ENCODE data around the gene STK24. TPM values are rescaled to one million over a fixed set of nuclear protein-coding genes. Genes with fewer than 3 reads are reported as not detected.
A peak's percentile ranks its signal among the peaks of the same experiment; 100 is the strongest.

The STK24 gene
- total RNA-seq, 1 experiment from 2014 or later = 93.2 TPM

- peak; percentile 75 for DNase-seq (ENCODE audit: low read depth)
Measured at GRCh38 chr13:98556968-98557631, 19.8 kb downstream of the STK24 start.

DNA sequence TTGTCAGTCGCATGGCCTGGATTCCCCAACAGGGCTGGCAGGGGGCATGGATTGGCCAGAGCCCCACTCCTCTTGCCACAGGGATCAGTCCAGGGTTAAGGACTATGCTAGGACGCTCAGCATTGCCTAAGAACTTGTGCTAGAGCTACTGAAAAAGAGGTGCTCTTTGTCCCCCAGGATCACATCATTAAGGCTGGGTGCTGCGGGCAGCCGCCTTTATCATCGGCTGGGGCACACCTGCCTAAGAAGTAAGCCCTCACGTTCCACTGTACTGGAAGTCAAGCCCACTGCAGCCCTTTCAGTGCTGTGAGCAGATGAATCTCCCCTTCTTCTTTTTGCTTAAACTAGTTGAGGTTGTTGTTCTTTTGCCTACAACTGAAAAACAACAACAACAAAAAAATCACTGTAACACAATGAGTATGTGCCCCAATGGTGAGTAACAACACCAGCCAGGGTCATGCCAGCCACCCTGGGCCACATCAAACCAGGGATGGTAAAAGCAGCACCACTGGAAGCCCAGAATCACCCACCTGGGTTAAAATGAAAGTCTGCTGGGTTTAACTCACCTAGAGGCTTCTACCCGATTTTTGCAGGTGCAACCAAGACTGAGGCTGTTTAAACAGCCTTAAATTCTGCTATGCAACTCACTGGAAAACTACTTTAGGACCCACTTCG, 20.6 kb downstream of the STK24 start:
- DNase-seq (ENCODE audit: low read depth) = no peak

DNA sequence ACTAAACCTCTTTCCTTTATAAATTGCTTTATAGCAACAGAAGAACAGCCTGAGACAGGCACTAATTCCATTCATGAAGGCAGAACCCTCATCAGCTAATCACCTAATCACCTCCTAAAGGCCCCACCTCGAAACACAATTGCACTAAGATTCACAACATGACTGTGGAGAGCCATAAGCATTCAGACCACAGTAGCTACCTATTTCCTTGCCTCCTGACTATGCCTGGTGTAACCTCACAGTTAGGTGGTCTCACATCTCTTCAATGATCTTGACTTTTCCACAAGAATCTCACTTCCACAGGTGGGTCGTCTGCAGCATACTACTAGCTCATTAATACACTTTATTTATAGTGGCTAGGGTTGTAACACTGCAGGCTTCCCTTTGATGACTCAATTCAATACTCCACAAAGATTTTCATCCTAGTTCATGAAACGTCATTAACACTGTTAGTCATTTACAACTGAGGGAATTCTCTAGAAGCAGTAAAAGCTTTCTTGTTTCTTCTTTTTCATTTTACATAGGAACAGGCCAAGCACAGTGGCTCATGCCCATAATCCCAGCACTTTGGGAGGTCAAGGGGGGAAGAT, 27.1 kb downstream of the STK24 start:
- DNase-seq (ENCODE audit: low read depth) = peak; percentile 27

- peak; percentile 79 for DNase-seq (ENCODE audit: low read depth)
Measured at GRCh38 chr13:98549006-98549727, 27.7 kb downstream of the STK24 start.

- DNase-seq (ENCODE audit: low read depth) = no peak
Measured at GRCh38 chr13:98548230-98548629, 28.7 kb downstream of the STK24 start.

- no peak for DNase-seq (ENCODE audit: low read depth)
Measured at GRCh38 chr13:98547455-98547854, 29.5 kb downstream of the STK24 start.

DNA sequence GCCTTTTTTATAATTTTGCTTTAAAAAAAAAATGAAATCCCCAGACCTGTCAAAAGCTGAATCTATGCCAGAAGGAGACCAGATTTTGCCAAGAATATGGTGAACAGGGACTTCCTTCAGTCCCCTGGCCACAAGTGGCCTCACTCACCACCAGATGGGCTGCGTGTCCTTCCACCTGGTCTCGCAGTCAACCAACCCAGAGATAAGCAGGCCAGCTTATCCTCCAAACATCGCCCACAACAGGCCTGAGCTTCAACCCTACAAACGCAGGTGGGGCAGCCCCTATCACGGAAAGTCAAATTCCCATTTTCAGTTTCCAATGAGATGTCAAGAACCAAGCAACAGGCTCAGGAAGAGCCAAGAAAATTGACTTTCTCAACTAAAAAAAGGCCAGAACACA, 30.5 kb downstream of the STK24 start:
- no peak for DNase-seq (ENCODE audit: low read depth)

DNA sequence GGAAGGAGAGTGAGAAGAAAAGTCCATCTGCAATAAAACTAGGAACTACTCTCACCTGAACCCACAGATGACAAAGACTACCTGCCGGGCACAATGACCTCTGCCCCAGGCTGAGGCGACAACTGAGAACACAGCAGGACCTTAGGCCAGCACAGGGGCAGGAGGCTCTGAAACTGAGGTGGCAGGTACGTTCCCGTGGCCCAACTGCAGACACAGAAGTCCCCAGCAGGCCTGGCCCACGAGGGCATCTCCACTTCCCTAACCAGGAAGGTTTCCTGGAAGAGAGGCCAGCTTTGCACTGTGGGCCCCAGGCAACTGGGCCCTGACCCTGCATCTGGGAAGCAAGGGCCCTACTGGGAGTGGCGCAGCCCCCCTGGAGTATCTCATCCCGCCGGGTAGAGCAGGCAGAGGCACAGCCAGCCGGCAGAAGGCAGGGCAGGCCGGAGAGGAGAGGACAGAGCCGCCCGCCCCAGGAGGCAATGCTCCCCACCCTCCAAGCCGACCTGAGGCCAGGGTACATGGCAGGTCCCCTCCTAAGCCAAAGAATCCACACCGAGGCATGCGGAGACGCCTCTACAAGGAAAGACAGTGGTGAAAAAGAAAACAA, 32.7 kb downstream of the STK24 start:
- DNase-seq (ENCODE audit: low read depth) = no peak

DNA sequence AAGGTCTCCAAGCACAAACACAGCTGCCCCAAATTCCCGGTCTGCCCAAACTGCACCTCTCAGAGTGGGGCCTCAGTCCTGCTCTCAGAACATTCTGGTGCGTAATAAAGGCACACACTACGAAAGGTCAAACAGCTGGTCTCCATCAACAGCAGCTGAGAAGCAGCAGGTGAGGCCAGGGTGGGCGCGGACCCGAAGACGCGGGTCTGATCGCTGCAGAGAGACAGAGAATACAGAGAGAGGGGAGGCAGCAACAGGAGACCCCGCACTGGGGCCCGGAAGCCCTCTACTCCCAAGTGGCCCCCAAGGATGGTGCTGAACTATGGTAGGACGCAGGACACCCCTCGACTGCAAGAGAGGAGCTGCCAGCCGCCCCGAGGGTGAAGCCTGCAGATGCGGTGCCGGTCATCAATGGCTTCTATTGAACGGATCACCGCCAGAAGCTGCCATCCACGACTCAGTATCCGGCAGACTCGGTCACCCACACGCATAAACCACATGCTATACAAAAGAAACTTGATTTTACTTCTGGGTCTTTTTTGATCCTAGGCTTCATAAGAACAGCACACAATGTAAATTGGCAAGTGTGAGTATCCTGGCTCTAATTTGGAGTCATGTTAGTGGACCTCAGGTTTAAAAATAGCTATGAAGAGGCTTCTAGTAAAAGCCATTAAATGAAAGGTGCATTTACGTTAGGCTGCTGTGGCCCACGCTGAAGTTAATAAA, 33.4 kb downstream of the STK24 start:
- no peak for DNase-seq (ENCODE audit: low read depth)

- DNase-seq (ENCODE audit: low read depth) = no peak
Measured at GRCh38 chr13:98542568-98543377, 34.1 kb downstream of the STK24 start.

- DNase-seq (ENCODE audit: low read depth) = no peak
Measured at GRCh38 chr13:98541701-98542203, 35.2 kb downstream of the STK24 start.

DNA sequence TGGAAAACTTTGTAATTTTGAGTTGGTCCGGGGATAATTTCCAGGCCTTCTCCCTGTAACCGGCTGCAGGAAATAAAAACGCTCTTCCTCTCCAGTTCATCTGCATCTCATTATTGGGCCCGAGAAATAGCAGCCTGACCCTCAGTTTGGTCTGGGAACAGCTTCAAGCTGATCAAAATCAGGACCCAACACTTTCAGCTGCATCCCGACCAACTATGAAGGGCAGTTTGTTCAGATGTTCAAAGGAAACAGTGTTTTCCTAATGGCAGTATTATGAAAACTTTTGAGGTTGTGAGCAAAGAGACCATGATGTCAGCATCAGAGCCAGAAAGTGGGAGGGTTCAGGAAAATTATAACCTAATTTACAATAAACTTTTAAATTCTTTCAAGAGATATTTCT, 35.7 kb downstream of the STK24 start:
- DNase-seq (ENCODE audit: low read depth) = no peak

DNA sequence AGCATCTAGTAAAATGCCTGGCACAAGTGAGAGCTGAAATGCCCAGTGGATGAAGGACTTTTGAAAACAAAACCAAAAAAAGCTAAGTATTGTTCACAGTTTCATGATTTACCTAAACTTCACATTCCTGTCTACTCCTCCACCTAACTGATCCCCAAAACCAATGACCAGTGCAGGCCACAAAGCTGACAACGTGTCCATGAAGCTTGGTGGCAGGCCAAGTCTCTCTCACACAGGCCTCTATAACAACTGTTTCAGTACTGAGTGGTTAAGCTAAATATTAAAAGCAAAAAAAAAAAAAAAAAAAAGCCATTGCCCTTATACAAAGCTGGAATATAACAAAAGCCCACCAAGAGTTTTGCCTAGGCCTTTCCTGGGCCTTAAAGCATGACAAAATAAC, 36.4 kb downstream of the STK24 start:
- no peak for DNase-seq (ENCODE audit: low read depth)

DNA sequence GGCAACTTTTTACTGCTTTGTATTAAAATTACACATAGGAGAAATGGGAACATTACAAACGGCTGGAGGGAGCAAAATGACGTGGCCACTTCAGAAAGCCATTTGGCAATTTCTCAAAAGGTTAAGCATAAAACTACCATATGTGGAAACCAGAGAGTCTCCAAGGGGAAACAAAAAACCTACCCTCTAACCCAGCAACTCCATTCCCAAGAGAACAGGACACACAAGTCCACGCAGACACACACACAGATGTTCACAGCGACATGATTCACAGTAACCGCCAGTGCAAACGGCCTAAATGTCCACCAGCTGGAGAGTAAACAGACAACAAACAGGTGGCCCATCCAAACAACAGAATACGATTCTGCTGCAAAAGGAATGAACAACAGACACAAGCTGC, 37.2 kb downstream of the STK24 start:
- DNase-seq (ENCODE audit: low read depth) = no peak

DNA sequence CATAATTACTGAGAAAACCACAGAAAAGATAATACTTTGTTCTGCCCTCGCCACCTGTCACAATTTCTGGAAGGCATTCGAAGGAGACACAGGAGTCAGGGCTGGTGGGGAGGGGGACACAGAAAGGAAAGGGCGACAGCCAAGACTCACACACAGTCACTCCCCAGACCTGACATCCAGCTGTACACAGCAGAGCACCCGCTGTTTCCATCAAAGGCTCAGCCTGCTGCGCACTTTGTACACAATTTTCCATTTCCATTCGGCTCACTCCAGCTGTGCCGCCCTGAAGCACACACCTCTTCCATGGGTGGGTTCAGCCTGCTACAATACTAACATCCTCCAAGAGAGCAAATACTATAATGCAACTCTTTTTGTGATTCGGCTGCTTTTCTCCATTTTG, 38.0 kb downstream of the STK24 start:
- no peak for DNase-seq (ENCODE audit: low read depth)

- no peak for DNase-seq (ENCODE audit: low read depth)
Measured at GRCh38 chr13:98537740-98538139, 39.2 kb downstream of the STK24 start.

DNA sequence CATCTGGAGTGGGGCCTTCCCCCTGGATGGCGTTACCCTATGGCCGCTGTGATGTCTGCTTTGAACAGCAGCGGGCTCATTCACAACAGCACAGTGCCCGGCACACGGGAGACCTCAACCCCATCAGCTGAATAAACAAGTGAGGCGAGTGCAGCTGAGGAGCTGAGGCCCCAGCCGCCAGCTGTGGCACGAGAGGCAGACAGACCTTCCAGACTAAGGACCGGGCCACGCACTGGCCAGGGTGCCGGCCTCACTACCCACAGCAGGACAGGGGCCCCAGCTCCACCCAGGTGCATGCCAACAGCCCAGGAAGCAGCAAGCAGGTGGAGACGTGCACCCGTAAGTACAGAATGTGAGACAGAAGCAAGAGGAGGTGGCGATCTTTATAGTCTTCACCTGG, 39.6 kb downstream of the STK24 start:
- DNase-seq (ENCODE audit: low read depth) = no peak

GRCh38 chr13:98536729-98537128, 40.2 kb downstream of the STK24 start:
- no peak for DNase-seq (ENCODE audit: low read depth)

DNA sequence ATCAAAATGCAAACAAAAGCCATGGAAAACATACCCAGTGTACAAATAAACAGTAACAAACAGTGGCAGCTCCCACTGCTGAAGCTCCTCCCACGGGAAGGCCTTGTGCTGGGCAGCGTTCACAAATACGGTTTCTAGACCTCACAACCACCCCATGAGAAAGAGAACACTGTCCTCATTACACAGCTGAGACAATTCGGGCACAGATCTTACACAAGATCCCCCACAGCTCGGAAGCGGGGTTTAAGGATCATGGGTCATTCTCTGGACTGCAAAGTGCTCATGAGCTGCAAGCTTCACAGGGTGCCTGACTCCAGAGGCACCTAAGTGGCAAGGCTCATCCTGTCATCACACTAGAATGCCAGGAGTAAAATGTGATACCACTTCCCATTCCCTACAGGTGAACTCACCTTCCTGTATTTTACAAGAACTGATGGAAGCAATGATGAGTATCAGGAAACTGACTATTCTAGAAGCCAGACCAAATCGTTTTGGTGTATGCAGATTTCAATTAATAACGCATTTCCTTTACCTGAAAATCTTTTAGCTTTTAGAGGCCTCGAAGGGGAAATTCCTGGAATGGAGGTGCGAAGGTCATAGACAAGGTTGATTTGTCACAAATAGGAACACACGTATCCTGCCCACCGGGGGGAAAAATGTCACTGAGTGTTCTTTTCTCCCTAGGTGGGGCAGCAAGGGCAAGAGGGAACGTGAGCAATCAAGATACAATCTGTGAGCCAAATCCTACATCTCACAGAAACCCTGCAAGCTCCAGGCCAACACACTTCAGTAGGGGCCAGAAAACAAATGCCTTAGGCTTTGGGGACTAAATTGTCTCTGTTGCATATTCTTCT, 41.2 kb downstream of the STK24 start:
- DNase-seq (ENCODE audit: low read depth) = no peak

GRCh38 chr13:98534821-98535220, 42.1 kb downstream of the STK24 start:
- DNase-seq (ENCODE audit: low read depth) = no peak

Data from M059J (cell line).